Measurements from ENCODE around the gene RBFOX2.
A peak's percentile ranks its signal among the peaks of the same experiment; 100 is the strongest.

GRCh38 chr22:35761037-35761436 is 267.6 kb downstream of the RBFOX2 start:
- TF ChIP-seq CTCF (IDR thresholded peaks at IDR 0.05; ENCODE audit: low read depth, low read length) = peak; percentile 37
- no peak for TF ChIP-seq EZH2phosphoT487 (IDR thresholded peaks at IDR 0.05; ENCODE audit: low read depth)

All from OCI-LY3 (cell line).